Measurements from ENCODE around the gene MIGA2. TPM values are rescaled to one million over a fixed set of nuclear protein-coding genes. Genes with fewer than 3 reads are reported as not detected.
"Not testable (repeated sequence)": the region's sequence is repeated elsewhere in the genome, so short reads cannot be mapped to it uniquely, and the experiment has no call there.

MIGA2 gene
- total RNA-seq, 1 donor from 2014 or later: 22.1 TPM

DNA sequence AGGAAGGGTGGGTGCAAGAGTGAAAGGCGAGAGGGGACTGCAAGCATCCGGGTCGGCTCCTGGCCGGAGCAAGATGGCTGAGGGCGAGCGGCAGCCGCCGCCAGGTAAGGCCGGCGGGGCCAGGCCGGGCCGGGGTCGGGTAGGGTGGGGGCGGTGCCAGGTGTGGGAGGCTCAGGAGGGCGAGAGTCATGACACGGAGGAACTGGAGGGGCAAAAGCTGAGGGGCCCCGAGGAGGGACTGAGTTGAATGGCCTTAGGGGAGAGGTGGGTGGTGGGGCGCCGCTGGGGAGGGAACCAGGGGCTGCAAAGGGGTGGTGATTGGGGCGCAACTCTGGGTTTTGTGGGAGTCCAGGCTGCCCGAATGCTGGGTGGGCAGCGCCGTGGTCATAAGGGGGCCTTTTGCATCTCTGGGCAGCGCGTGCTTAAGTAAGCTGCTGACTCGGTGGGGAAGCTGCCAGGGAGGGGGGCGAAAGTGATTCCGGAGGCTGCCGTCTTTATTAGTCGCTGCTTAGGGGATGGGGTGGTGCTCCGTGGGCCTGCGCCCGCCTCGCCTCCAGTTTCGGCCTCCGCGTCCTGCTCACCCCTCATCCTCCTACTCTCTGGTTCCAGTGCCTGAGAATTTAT is 75.2 kb downstream of the MIGA2 start:
- DNase-seq (ENCODE audit: low spot score) (no peak), ATAC-seq (peak; percentile 11)

DNA sequence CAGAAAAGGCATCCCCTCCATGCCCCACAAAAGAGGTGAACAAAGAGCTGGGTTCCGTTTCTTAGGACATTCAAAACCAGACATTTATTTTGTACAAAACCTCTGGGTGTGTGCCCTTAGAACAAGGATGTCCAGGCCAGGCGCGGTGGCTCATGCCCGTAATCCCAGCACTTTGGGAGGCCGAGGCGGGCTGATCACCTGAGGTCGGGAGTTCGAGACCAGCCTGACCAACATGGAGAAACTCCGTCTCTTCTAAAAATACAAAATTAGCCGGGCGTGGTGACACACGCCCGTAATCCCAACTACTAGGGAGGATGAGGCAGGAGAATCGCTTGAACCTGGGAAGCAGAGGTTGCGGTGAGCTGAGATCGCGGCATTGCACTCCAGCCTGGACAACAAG is 76.1 kb downstream of the MIGA2 start:
- ATAC-seq; DNase-seq (ENCODE audit: low spot score): not testable (repeated sequence)

DNA sequence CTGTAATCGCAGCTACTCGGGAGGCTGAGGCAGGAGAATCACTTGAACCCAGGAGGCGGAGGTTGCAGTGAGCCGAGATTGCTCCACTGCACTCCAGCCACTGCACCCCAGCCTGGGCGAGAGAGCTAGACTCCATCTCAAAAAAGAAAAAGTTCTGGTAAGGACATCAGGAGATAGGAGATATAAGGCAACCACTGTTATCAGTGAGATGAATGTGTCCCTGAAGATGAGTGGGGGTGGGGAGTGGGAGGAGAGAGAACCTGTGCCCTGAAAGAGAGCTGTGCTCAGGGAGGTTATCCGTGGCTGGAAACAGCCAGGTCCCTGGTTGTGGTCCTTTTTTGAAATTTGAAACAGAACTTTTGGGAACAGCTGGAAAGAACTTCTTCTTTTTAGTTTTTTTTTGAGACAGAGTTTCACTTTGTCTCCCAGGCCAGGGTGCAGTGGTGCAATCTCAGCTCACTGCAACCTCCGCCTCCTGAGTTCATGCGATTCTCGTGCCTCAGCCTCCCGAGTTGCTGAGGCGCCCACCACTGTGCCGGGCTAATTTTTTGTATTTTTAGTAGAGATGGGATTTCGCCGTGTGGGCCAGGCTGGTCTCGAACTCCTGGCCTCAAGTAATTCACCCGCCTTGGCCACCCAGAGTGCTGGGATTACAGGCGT is 77.3 kb downstream of the MIGA2 start:
- ATAC-seq: no peak
- DNase-seq (ENCODE audit: low spot score): no peak

DNA sequence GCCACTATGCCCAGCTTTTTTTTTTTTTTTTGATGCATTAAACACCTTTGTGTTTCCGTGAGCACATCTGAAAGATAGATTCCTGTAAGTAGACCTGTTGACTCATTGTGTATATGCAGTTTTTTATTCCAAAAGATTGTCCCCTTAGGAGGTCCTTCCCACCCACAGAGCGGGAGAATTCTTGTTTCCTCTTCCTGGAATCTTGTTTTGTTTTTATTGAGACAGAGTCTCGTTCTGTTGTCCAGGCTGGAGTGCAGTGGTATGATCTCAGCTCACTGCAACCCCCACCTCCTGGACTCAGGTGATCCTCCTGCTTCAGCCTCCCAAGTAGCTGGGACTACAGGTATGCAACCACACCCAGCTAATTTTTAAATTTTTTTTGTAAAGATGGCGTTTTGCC is 82.4 kb downstream of the MIGA2 start:
- no peak for ATAC-seq
- DNase-seq (ENCODE audit: low spot score): no peak

DNA sequence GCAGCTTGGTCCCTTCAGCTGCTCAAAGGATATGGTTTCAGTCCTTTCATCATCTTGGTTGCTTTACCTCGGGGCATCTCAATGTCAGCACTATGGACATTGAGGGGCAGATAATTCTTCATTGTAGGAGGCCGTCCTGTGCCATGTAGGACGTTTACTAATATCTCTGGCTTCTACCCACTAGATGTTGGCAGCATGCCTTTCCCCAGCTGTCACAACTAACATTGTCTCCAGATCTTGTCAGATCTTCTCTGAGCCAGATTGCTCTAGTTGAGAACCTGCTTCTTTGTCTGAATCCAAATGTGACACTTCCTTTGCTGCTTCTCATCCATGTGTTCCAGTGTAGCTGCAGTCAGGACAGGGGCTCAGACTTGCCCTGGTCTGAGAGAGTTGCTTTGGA is 85.1 kb downstream of the MIGA2 start:
- no peak for DNase-seq (ENCODE audit: low spot score)
- peak; percentile 47 for ATAC-seq

Other genes starting within 250 kb of the MIGA2 start
- gene TBC1D13, start 249.4 kb upstream of the MIGA2 start, total RNA-seq: 14.1 TPM
- 53.0 TPM for gene ENDOG, start 218.1 kb upstream of the MIGA2 start, total RNA-seq
- 36.7 TPM for gene SPOUT1, start 206.8 kb upstream of the MIGA2 start, total RNA-seq
- 9.6 TPM for gene KYAT1, start 154.7 kb upstream of the MIGA2 start, total RNA-seq
- 11.0 TPM for gene LRRC8A, start 154.5 kb upstream of the MIGA2 start, total RNA-seq
- 70.8 TPM for gene PHYHD1, start 115.6 kb upstream of the MIGA2 start, total RNA-seq
- gene DOLK, start 89.0 kb upstream of the MIGA2 start, total RNA-seq: 7.5 TPM
- 11.4 TPM for gene NUP188, start 88.9 kb upstream of the MIGA2 start, total RNA-seq
- 31.3 TPM for gene SH3GLB2, start 8.3 kb upstream of the MIGA2 start, total RNA-seq
- gene DOLPP1, start 44.5 kb downstream of the MIGA2 start, total RNA-seq: 21.7 TPM
- 105 TPM for gene CRAT, start 74.2 kb downstream of the MIGA2 start, total RNA-seq
- gene PTPA, start 74.8 kb downstream of the MIGA2 start, total RNA-seq: 62.3 TPM
- gene IER5L, start 141.6 kb downstream of the MIGA2 start, total RNA-seq: 4.5 TPM

All from left lobe of liver (tissue), 2 donors.